ENCODE data around the gene ABCA2.
A peak's percentile ranks its signal among the peaks of the same experiment; 100 is the strongest.

ABCA2 gene

DNA sequence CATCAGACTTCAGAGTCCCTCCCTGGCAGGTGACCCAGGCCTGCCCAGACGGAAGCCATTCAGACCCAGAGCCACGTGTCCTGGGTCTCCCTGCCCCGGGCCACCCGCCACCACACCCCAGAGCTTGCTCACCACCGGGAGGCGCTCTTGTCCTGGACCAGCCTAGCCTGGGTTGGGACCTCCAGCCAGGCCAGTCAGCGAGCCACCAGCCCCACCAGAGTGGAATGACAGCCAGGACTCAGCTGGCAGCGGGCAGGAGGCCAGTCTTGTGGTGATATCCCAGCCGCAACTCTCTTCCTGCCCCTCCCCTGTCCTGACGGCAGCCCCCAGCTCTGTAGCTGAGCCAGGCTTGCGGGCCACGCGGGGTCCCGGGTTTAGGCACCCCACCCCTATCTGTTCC, 52.4 kb downstream of the ABCA2 start:
- TF ChIP-seq, protein P1, sequence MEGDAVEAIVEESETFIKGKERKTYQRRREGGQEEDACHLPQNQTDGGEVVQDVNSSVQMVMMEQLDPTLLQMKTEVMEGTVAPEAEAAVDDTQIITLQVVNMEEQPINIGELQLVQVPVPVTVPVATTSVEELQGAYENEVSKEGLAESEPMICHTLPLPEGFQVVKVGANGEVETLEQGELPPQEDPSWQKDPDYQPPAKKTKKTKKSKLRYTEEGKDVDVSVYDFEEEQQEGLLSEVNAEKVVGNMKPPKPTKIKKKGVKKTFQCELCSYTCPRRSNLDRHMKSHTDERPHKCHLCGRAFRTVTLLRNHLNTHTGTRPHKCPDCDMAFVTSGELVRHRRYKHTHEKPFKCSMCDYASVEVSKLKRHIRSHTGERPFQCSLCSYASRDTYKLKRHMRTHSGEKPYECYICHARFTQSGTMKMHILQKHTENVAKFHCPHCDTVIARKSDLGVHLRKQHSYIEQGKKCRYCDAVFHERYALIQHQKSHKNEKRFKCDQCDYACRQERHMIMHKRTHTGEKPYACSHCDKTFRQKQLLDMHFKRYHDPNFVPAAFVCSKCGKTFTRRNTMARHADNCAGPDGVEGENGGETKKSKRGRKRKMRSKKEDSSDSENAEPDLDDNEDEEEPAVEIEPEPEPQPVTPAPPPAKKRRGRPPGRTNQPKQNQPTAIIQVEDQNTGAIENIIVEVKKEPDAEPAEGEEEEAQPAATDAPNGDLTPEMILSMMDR (IDR thresholded peaks at IDR 0.05; ENCODE audit: borderline replicate concordance, control extremely low read depth, extremely low read depth, insufficient read depth, missing control alignments): peak; percentile 22
- DNase-seq (ENCODE audit: low spot score): peak; percentile 70
- in situ Hi-C loops (cut with MboI; ENCODE audit: low sequenced_read_pairs, unreplicated experiment): no loop called here

DNA sequence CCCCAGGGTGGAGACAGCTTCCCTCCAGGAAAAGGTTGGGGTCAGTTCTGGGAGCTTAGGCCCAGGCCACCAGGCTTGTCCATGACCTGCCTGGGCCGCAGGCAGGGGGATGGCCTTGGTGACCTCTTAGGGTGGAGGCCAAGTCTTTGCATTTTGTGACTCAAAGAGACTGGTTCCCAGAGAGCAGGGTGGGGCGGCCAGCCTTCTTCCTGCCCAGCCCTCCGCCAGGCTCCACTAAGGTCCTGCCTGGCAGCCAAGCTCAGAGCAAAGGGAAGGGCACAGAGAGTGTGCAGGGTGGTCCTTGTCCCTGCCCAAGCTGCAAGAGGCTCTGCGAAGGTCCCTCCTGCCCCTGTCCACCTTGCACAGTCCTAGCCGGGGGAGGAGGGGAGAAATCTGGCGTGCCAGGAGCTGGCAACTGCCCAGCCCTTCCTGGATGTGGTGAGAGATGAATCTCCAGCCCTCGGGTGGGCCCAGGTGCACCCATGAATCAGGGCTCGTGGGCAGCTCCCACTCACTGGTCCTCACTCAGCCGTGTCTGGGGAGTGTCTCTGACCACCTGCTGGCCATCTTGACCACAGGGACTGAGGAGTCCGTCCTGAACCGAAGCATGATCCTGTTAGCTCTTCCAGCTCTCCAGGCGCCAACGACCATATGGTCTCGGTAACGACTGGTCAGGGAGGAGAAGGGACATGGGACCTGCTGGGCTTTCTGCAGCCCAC, 53.1 kb downstream of the ABCA2 start:
- TF ChIP-seq, protein P1 (IDR thresholded peaks at IDR 0.05; ENCODE audit: borderline replicate concordance, control extremely low read depth, extremely low read depth, insufficient read depth, missing control alignments): no peak
- in situ Hi-C loops (cut with MboI; ENCODE audit: low sequenced_read_pairs, unreplicated experiment): no loop called here
- DNase-seq (ENCODE audit: low spot score): no peak

DNA sequence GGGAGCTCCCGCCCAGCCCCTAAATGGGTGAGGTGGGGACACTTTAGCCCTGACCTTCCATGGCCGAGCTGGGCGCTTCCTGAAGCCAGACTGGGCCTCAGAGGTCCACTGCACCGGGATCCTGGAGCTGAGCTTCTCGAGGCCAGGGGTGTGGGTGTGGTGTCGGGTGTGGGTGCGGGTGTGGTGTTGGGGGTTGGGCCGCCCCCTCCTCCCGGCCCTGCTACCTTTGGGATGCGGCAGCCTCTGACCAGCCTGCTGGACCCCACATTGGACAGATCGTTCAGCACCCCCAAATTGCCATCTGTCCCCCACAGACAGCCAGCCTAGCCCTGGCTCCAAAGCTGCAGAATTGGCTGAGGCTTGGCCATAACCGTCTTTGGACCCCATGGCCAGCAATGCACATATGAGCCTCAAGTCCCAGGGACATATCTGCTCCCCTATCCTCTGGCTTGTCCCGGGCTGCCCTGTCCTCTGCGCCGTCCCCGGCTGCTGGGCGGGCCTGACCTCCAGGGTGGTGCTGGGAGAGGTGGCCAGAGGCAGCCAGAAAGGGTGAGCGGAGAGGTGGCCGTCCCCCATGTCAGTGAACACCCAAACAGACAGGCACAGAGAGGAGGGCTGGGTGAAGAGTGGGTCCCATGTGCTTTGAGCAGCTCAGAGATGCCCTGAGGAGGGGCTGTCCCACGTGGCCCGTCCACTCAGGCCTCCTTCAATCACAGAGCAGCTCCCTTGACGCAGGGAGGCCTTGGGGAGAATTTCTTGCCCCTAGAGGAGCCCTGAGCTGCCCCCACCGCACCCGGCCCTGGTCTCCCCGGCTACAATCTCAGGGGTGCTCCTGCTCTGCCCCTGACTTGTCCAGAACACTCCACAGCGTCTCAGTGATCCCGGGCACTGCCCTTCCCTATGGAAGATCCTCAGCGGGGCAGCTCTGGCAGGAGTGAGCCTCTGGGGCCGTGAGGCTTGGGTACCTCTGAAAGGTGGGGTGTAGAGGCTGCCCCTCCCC, 54.1 kb downstream of the ABCA2 start:
- no peak for DNase-seq (ENCODE audit: low spot score)
- TF ChIP-seq, protein P1 (IDR thresholded peaks at IDR 0.05; ENCODE audit: borderline replicate concordance, control extremely low read depth, extremely low read depth, insufficient read depth, missing control alignments): no peak
- in situ Hi-C loops (cut with MboI; ENCODE audit: low sequenced_read_pairs, unreplicated experiment): no loop called here

DNA sequence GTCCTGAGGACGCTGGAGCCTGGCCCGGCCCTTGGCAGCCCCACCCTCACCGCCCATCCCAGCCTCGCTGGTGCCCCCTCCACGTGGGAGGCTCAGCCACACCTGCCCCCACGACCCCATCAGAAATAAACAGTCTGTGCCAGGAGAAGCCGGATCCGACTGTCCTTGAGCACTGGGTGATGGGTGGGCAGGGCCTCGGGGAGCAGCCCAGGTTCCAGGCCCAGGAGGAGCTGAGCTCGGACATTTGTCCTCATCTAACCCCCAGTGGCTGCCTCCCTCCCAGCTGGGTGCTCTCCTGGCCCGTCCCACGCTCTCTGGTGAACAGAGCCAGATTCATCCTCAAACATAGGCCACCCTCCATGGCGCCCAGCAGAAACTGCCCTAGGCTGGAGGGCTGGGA, 55.3 kb downstream of the ABCA2 start:
- no peak for DNase-seq (ENCODE audit: low spot score)
- in situ Hi-C loops (cut with MboI; ENCODE audit: low sequenced_read_pairs, unreplicated experiment): no loop called here
- TF ChIP-seq, protein P1 (IDR thresholded peaks at IDR 0.05; ENCODE audit: borderline replicate concordance, control extremely low read depth, extremely low read depth, insufficient read depth, missing control alignments): no peak

DNA sequence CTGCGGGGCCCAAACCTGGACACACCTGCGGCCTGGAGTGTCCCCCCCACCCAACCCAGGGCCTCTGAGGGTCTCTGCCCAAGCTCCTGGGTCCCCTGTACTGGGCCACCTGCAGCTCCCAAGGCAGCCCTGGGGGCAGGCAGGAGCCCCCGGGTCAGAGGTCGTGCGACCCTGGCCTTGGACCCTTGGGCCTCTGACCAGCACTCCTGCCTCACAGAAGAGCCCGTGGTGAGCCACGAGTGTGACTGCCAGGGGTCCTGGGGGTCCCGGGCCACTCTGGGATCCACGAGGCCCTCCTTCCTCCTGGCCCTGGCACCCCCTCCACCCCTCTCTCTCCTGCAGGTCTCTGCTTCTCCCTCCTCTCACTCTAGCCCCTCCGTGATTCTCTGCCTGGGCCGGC, 55.7 kb downstream of the ABCA2 start:
- TF ChIP-seq, protein P1 (IDR thresholded peaks at IDR 0.05; ENCODE audit: borderline replicate concordance, control extremely low read depth, extremely low read depth, insufficient read depth, missing control alignments): no peak
- in situ Hi-C loops (cut with MboI; ENCODE audit: low sequenced_read_pairs, unreplicated experiment): no loop called here
- no peak for DNase-seq (ENCODE audit: low spot score)

DNA sequence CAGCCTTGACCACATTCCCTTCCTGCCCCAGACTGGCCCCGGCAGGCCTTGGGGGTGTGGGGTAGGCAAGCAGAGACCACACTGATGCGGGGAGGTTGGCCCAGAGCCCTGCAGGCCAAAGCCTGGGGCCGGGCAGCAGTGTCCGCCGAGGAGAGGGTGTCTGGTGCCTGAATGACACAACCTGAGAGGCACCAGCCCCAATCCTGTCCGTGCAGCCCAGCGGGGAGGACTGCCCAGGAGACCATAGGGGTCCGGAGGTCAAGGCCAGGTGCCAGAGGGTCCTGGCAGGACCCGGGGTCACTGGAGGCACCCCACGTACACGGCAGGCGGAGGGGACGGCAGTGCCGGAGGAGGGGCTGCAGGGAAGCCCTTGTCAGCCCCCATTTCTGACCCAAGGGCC, 56.3 kb downstream of the ABCA2 start:
- no peak for DNase-seq (ENCODE audit: low spot score)
- in situ Hi-C loops (cut with MboI; ENCODE audit: low sequenced_read_pairs, unreplicated experiment): no loop called here
- TF ChIP-seq, protein P1 (IDR thresholded peaks at IDR 0.05; ENCODE audit: borderline replicate concordance, control extremely low read depth, extremely low read depth, insufficient read depth, missing control alignments): no peak
